ENCODE results near the gene PAPOLB. TPM values are rescaled to one million over a fixed set of nuclear protein-coding genes. Genes with fewer than 3 reads are reported as not detected.

Gene PAPOLB
- polyA plus RNA-seq, 1 donor from 2014 or later, result 0.05 TPM

DNA sequence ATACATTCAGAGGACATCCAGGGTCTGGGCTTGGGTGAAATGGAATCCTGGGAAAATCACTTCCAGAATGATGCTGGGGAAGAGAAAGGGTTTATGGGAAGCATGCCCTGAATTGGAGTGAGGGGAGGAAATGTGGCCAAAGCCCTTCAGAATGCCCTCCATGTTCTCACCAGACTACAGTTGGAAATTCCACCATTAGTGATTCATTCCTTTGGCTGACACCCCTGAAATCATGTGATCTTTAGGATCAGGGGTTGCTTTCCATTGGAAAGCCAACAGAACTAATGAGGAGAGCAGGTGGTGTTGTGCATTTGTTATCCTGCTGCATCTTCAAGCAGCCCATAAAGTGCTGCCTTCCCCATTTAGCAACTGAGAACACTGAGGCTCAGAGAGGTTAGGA, 42.5 kb upstream of the PAPOLB start:
- Histone ChIP-seq H2AFZ (ENCODE audit: low read depth, low read length) (no peak overlapping the region), H3K9me3 (ENCODE audit: low read length) (no peaks in the 10 kb centered on the region), H3K36me3 (ENCODE audit: insufficient read depth, low read length) (no peaks in the 10 kb centered on the region), H3K4me2 (ENCODE audit: low read length) (no peak overlapping the region), H3K9me2 (ENCODE audit: insufficient read depth, low read length) (no peaks in the 10 kb centered on the region), H3K79me2 (replicated peaks; ENCODE audit: insufficient read depth, low read length) (no peaks in the 10 kb centered on the region), H4K20me1 (ENCODE audit: insufficient read depth) (no peaks in the 10 kb centered on the region), H3K27me3 (ENCODE audit: insufficient read depth, low read depth, low read length) (no peaks in the 10 kb centered on the region), H3K4me3 (ENCODE audit: low read length) (no peak overlapping the region), H3F3A (ENCODE audit: insufficient read depth, low read length, poor library complexity, severe bottlenecking) (no peaks in the 10 kb centered on the region), H3K27ac (ENCODE audit: low read length) (no peak overlapping the region), H3K9ac (ENCODE audit: low read length) (no peak overlapping the region)
- no peak for TF ChIP-seq MXI1 (conservative IDR thresholded peaks at IDR 0.05; ENCODE audit: poor library complexity, severe bottlenecking)
- TF ChIP-seq REST (IDR thresholded peaks at IDR 0.05; ENCODE audit: borderline replicate concordance), result no peak
- no peak for TF ChIP-seq RAD21 (conservative IDR thresholded peaks at IDR 0.05)

DNA sequence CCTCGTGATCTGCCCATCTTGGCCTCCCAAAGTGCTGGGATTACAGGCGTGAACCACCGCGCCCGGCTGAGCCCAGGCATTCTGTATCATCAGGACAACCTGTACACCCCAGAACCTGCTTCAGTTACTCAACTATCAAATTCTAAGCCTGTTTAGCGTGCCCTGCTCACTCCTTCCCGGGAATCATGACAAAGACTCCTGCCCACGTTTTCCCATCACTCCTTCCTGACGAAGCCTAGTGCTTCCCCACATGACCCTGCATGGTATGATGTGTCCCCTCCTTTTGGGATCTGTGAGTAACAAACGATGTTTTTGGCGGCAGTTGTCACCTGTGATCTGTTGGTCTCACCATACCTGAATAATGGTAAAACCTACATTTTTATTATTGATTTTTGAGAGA, 33.9 kb upstream of the PAPOLB start:
- TF ChIP-seq MXI1 (conservative IDR thresholded peaks at IDR 0.05; ENCODE audit: poor library complexity, severe bottlenecking) (no peak), EP300 (conservative IDR thresholded peaks at IDR 0.05; ENCODE audit: poor library complexity, severe bottlenecking) (no peak), EZH2 (IDR thresholded peaks at IDR 0.05; ENCODE audit: borderline replicate concordance, insufficient read depth, low read length, poor library complexity, severe bottlenecking) (no peak), TAF1 (IDR thresholded peaks at IDR 0.05; ENCODE audit: low read depth) (no peak), POLR2AphosphoS5 (IDR thresholded peaks at IDR 0.05) (no peak), RAD21 (conservative IDR thresholded peaks at IDR 0.05) (no peak), SMC3 (conservative IDR thresholded peaks at IDR 0.05; ENCODE audit: poor library complexity) (no peak), REST (IDR thresholded peaks at IDR 0.05; ENCODE audit: borderline replicate concordance) (no peak)
- TF ChIP-seq, protein P1, sequence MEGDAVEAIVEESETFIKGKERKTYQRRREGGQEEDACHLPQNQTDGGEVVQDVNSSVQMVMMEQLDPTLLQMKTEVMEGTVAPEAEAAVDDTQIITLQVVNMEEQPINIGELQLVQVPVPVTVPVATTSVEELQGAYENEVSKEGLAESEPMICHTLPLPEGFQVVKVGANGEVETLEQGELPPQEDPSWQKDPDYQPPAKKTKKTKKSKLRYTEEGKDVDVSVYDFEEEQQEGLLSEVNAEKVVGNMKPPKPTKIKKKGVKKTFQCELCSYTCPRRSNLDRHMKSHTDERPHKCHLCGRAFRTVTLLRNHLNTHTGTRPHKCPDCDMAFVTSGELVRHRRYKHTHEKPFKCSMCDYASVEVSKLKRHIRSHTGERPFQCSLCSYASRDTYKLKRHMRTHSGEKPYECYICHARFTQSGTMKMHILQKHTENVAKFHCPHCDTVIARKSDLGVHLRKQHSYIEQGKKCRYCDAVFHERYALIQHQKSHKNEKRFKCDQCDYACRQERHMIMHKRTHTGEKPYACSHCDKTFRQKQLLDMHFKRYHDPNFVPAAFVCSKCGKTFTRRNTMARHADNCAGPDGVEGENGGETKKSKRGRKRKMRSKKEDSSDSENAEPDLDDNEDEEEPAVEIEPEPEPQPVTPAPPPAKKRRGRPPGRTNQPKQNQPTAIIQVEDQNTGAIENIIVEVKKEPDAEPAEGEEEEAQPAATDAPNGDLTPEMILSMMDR (IDR thresholded peaks at IDR 0.05; ENCODE audit: poor library complexity, severe bottlenecking), result no peak
- H3K4me2 ChIP-seq (ENCODE audit: low read length), result no peak overlapping the region
- no peak overlapping the region for H3K4me3 ChIP-seq (ENCODE audit: low read length)
- H2AFZ ChIP-seq (ENCODE audit: low read depth, low read length), result no peak overlapping the region
- H3K9me3 ChIP-seq (ENCODE audit: low read length), result no peaks in the 10 kb centered on the region
- H3K9ac ChIP-seq (ENCODE audit: low read length), result no peak overlapping the region
- H3K36me3 ChIP-seq (ENCODE audit: insufficient read depth, low read length), result no peaks in the 10 kb centered on the region
- no peak overlapping the region for H3K27ac ChIP-seq (ENCODE audit: low read length)
- no peaks in the 10 kb centered on the region for H3K27me3 ChIP-seq (ENCODE audit: insufficient read depth, low read depth, low read length)
- no peaks in the 10 kb centered on the region for H3F3A ChIP-seq (ENCODE audit: insufficient read depth, low read length, poor library complexity, severe bottlenecking)
- H3K79me2 ChIP-seq (replicated peaks; ENCODE audit: insufficient read depth, low read length), result no peaks in the 10 kb centered on the region
- no peaks in the 10 kb centered on the region for H3K9me2 ChIP-seq (ENCODE audit: insufficient read depth, low read length)
- no peaks in the 10 kb centered on the region for H4K20me1 ChIP-seq (ENCODE audit: insufficient read depth)

All from neural cell (in vitro differentiated cells).